Endodermal cell (in vitro differentiated cells): ENCODE measurements around the gene CEP112. TPM values are rescaled to one million over a fixed set of nuclear protein-coding genes. Genes with fewer than 3 reads are reported as not detected.

Source experiments
- DNase-seq: peaks from one replicate; pipeline ENCODE4 v3.0.0-alpha.2; 2017
- H3K27ac ChIP-seq: 2 replicates; pipeline ENCODE4 v1.5.1; 2013; ENCODE audit warnings: mild to moderate bottlenecking, low read depth, low read length, moderate library complexity
- H3K27me3 ChIP-seq: 2 replicates; pipeline ENCODE4 v1.6.1; 2013; ENCODE audit warnings: mild to moderate bottlenecking, low read length, moderate library complexity; ENCODE audit not compliant: insufficient read depth, control insufficient read depth, poor library complexity, severe bottlenecking
- H3K36me3 ChIP-seq: 2 replicates; pipeline ENCODE4 v1.7.0; 2013; ENCODE audit warnings: mild to moderate bottlenecking, low read length, moderate library complexity; ENCODE audit not compliant: control insufficient read depth, insufficient read depth
- H3K4me1 ChIP-seq: one replicate; pipeline ENCODE4 v1.7.0; 2013; ENCODE audit warnings: low read length; ENCODE audit not compliant: control insufficient read depth, insufficient read depth
- H3K4me3 ChIP-seq: 2 replicates; pipeline ENCODE4 v1.5.1; 2013; ENCODE audit warnings: mild to moderate bottlenecking, low read length, moderate library complexity
- H3K9ac ChIP-seq: 2 replicates; pipeline ENCODE4 v1.6.1; 2013; ENCODE audit warnings: mild to moderate bottlenecking, low read length, moderate library complexity; ENCODE audit not compliant: poor library complexity, severe bottlenecking; ENCODE audit errors: extremely low read depth
- H3K9me3 ChIP-seq: 2 replicates; pipeline ENCODE4 v1.6.1; 2013; ENCODE audit warnings: mild to moderate bottlenecking, low read length, moderate library complexity; ENCODE audit not compliant: control insufficient read depth
- H3K27ac Mint-ChIP-seq: 2 replicates; pipeline ENCODE4 v1.8.0; 2020; ENCODE audit warnings: mixed read lengths
- H3K27me3 Mint-ChIP-seq: 2 replicates; pipeline ENCODE4 v1.8.0; 2021; ENCODE audit warnings: mild to moderate bottlenecking, mixed read lengths; ENCODE audit not compliant: insufficient read depth
- H3K36me3 Mint-ChIP-seq: 2 replicates; pipeline ENCODE4 v1.8.0; 2020; ENCODE audit warnings: low read depth, mixed read lengths
- H3K4me1 Mint-ChIP-seq: 2 replicates; pipeline ENCODE4 v1.8.0; 2020; ENCODE audit warnings: mixed read lengths
- H3K4me3 Mint-ChIP-seq: 2 replicates; pipeline ENCODE4 v1.8.0; 2020; ENCODE audit warnings: mild to moderate bottlenecking, moderate library complexity, mixed read lengths
- H3K9me3 Mint-ChIP-seq: 2 replicates; pipeline ENCODE4 v1.8.0; 2020; ENCODE audit warnings: mild to moderate bottlenecking, mixed read lengths
- WGBS, 2 experiments: methylation state at CpG; one replicate each; pipeline versions ENCODE4 v1.1.5 to v1.1.7; 2013; ENCODE audit warnings: missing lambda C conversion rate in 2 of 2, mixed read lengths in 1 of 2; ENCODE audit not compliant: insufficient coverage in 1 of 2, insufficient read length in 1 of 2; 5-methylcytosine and 5-hydroxymethylcytosine counted together
- total RNA-seq, 2 donors: library from RNA; stranded (reverse); fragmentation: NEBNext Ultra II Directional in 1 of 2; extraction: Animal tissue kit (Norgen Biotek cat#: 25700) in 1 of 2; gene quantifications; 2 replicates in 1 of 2; 3 replicates in 1 of 2; pipeline ENCODE4 v1.2.1, GENCODE V29; 2021
- TF ChIP-seq, protein P1 (sequence below): fragments of 200-600 bp; sonication (generic); conservative IDR thresholded peaks from 2 replicates; pipeline ENCODE4 v1.5.0; 2021; ENCODE audit warnings: antibody characterized with exemption, mild to moderate bottlenecking

The CEP112 gene
- total RNA-seq, 2 donors from 2014 or later, result 15.2 to 21.4 TPM

DNA sequence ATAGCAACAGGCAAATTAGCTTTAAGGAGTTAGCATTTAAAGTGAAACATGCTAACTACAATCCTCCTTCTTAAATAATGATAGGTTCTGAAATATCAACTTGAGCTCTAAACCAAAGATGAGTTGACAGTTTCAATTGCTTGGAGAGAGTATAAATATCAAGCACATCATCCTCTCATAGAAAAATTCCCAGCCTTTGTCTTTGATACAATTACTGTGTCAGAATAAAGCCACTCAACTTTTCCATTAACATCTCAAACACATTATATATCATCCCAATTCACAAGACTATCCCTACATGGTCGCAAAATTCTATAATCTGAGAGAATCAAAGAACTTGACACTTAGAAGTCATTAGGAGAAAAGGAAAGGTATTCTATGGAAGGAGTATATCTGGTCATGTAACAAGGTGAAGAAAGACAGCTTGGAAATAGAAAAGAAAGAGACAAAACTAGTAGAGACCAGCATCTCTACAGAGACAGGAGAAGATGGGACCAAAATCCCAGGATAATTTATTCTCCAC, 189.8 kb downstream of the CEP112 start:
- H3K9ac ChIP-seq, result no peak overlapping the region

DNA sequence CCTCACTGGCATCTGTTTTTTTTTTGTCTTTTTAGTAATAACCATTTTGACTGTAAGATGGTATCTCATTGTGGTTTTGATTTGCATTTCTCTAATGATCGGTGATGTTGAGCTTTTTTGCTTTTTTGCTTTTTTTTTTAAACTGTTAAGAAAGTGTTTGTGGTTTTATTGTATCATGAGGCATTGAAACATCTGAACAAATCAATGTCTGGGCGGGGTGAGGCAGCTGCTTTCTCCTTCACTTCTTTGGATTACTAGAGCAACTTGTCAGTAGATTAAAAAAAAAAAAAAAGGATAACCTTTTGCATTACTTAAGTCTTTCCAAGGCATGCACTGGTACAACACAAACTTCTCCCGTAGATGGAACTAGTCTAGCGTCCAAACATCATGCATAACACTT, 191.7 kb downstream of the CEP112 start:
- Mint-ChIP-seq H3K27ac (no peak overlapping the region), H3K36me3 (peaks cover 22% of the 10 kb centered on the region), H3K9me3 (peaks cover 6% of the 10 kb centered on the region), H3K4me1 (no peaks in the 10 kb centered on the region), H3K27me3 (no peaks in the 10 kb centered on the region), H3K4me3 (no peak overlapping the region)
- TF ChIP-seq, protein P1, sequence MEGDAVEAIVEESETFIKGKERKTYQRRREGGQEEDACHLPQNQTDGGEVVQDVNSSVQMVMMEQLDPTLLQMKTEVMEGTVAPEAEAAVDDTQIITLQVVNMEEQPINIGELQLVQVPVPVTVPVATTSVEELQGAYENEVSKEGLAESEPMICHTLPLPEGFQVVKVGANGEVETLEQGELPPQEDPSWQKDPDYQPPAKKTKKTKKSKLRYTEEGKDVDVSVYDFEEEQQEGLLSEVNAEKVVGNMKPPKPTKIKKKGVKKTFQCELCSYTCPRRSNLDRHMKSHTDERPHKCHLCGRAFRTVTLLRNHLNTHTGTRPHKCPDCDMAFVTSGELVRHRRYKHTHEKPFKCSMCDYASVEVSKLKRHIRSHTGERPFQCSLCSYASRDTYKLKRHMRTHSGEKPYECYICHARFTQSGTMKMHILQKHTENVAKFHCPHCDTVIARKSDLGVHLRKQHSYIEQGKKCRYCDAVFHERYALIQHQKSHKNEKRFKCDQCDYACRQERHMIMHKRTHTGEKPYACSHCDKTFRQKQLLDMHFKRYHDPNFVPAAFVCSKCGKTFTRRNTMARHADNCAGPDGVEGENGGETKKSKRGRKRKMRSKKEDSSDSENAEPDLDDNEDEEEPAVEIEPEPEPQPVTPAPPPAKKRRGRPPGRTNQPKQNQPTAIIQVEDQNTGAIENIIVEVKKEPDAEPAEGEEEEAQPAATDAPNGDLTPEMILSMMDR, result no peak
- H3K4me1 ChIP-seq, result no peaks in the 10 kb centered on the region
- peaks cover 6% of the 10 kb centered on the region for H3K9me3 ChIP-seq
- no peaks in the 10 kb centered on the region for H3K27me3 ChIP-seq
- peaks cover 10% of the 10 kb centered on the region for H3K36me3 ChIP-seq
- no peak overlapping the region for H3K27ac ChIP-seq
- H3K9ac ChIP-seq, result no peak overlapping the region
- no peak overlapping the region for H3K4me3 ChIP-seq
- DNase-seq, result no peak
- 87 to 90% methylated on average over 3 to 4 of the region's 4 CpGs for WGBS, 2 experiments

More for the DNA sequence above, 189.8 kb downstream of the CEP112 start:
- Mint-ChIP-seq H3K4me3 (no peak overlapping the region), H3K36me3 (peaks cover 22% of the 10 kb centered on the region), H3K27me3 (no peaks in the 10 kb centered on the region), H3K9me3 (peaks cover 6% of the 10 kb centered on the region), H3K4me1 (no peaks in the 10 kb centered on the region), H3K27ac (no peak overlapping the region)
- Histone ChIP-seq H3K9me3 (peaks cover 6% of the 10 kb centered on the region), H3K27ac (no peak overlapping the region), H3K36me3 (peaks cover 15% of the 10 kb centered on the region), H3K4me3 (no peak overlapping the region), H3K27me3 (no peaks in the 10 kb centered on the region), H3K4me1 (no peaks in the 10 kb centered on the region)
- 100% methylated on average over 1 of the region's 1 CpG for WGBS, 2 experiments
- TF ChIP-seq, protein P1, result no peak
- DNase-seq, result no peak

DNA sequence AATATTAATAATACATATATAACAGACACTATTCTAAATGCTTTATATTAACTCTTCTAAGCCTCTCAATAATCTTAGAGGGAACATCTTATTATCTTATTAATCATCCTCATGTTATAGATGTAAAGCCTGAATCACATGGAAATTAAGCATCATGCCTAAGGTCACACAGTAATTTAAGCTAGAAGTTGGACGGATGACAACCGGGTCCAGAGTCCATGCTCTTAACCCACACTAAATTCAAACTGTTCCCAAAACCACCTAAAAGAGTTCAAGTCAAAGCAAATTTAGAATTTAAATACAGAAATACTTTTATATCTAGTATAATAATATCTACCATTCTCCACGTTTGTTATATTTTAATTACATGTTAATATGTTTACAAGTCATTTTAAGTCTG, 193.3 kb downstream of the CEP112 start:
- no peak overlapping the region for H3K27ac ChIP-seq
- H3K9ac ChIP-seq, result no peak overlapping the region
- H3K4me1 ChIP-seq, result no peaks in the 10 kb centered on the region
- H3K4me3 ChIP-seq, result no peak overlapping the region
- H3K27me3 ChIP-seq, result no peaks in the 10 kb centered on the region
- peaks cover 13% of the 10 kb centered on the region for H3K36me3 Mint-ChIP-seq
- no peaks in the 10 kb centered on the region for H3K27me3 Mint-ChIP-seq
- WGBS, 2 experiments, result 100% methylated on average over 1 to 2 of the region's 3 CpGs
- peaks cover 3% of the 10 kb centered on the region for H3K9me3 Mint-ChIP-seq
- no peak for DNase-seq
- no peak overlapping the region for H3K27ac Mint-ChIP-seq
- H3K4me1 Mint-ChIP-seq, result no peaks in the 10 kb centered on the region
- TF ChIP-seq, protein P1, result no peak
- no peak overlapping the region for H3K4me3 Mint-ChIP-seq
- H3K9me3 ChIP-seq, result no peaks in the 10 kb centered on the region
- H3K36me3 ChIP-seq, result peaks cover 4% of the 10 kb centered on the region
